ENCODE results near the gene TMED6. TPM values are rescaled to one million over a fixed set of nuclear protein-coding genes. Genes with fewer than 3 reads are reported as not detected.

TMED6 gene
- total RNA-seq, 1 experiment from 2014 or later = 2.4 TPM

DNA sequence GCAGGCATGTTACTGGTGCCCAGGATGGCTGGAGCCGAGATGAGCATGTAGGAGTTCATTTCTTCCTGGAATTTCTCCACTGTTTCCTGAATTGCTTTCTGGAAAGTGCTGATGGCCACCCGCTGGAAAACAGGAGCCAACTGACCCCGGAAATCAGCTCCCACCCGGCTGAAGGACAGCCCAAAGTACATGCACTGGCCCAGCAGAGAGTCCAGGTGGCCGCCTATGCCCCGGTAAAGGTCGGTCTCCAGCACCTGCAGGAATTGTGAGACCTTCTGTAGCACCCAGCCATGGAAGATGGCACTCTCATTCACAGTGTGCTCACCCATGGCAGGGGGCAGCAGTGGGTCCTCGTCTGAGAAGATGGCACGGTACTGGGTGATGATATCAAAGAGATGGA lies 16.9 kb downstream of the TMED6 start:
- Mint-ChIP-seq H3K9me3 (ENCODE audit: unreplicated experiment) (no peaks in the 10 kb centered on the region), H3K27ac (ENCODE audit: unreplicated experiment) (no peak overlapping the region), H3K36me3 (ENCODE audit: insufficient read depth, unreplicated experiment) (peaks cover 77% of the 10 kb centered on the region), H3K4me1 (ENCODE audit: low read depth, unreplicated experiment) (peaks cover 6% of the 10 kb centered on the region), H3K27me3 (ENCODE audit: insufficient read depth, unreplicated experiment) (no peaks in the 10 kb centered on the region), H3K4me3 (ENCODE audit: unreplicated experiment) (no peak overlapping the region)
- Histone ChIP-seq H3K36me3 (ENCODE audit: control insufficient read depth, insufficient read depth, low read length) (peaks cover 3% of the 10 kb centered on the region; the same call in 1 of the 2 replicates), H3K27me3 (replicated peaks; ENCODE audit: control insufficient read depth, insufficient read depth, low read length) (no peaks in the 10 kb centered on the region), H3K9me3 (no peaks in the 10 kb centered on the region), H3K4me3 (ENCODE audit: low read depth, low read length) (no peak overlapping the region), H3K4me1 (peaks cover 12% of the 10 kb centered on the region; the same call in 1 of the 2 replicates)
- DNase-seq = no peak
- POLR2A ChIA-PET = no interaction called here
- CTCF ChIA-PET = no interaction called here
- no TSS peak for BruUV-seq (replicated peaks)
- intact Hi-C loops (cut with micrococcal nuclease; ENCODE audit: unreplicated experiment) = loop anchor here (5.0 to 10.0 kb wide), 3 partner anchors 38 to 230 kb away; partner anchors contain the start of genes NFAT5 and TERF2
- TF ChIP-seq, protein P1, sequence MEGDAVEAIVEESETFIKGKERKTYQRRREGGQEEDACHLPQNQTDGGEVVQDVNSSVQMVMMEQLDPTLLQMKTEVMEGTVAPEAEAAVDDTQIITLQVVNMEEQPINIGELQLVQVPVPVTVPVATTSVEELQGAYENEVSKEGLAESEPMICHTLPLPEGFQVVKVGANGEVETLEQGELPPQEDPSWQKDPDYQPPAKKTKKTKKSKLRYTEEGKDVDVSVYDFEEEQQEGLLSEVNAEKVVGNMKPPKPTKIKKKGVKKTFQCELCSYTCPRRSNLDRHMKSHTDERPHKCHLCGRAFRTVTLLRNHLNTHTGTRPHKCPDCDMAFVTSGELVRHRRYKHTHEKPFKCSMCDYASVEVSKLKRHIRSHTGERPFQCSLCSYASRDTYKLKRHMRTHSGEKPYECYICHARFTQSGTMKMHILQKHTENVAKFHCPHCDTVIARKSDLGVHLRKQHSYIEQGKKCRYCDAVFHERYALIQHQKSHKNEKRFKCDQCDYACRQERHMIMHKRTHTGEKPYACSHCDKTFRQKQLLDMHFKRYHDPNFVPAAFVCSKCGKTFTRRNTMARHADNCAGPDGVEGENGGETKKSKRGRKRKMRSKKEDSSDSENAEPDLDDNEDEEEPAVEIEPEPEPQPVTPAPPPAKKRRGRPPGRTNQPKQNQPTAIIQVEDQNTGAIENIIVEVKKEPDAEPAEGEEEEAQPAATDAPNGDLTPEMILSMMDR (IDR thresholded peaks at IDR 0.05; ENCODE audit: insufficient read depth in 1 of 2, low read depth in 1 of 2, low read length in 1 of 2, severe bottlenecking in 1 of 2, unreplicated experiment in 1 of 2) = no peak

- H3K9me3 ChIP-seq = no peaks in the 10 kb centered on the region
- ChIA-PET POLR2A (no interaction called here), CTCF (no interaction called here)
- peaks cover 29% of the 10 kb centered on the region for H3K4me1 ChIP-seq
- TF ChIP-seq, protein P1 (IDR thresholded peaks at IDR 0.05; ENCODE audit: insufficient read depth in 1 of 2, low read depth in 1 of 2, low read length in 1 of 2, severe bottlenecking in 1 of 2, unreplicated experiment in 1 of 2) = no peak
- peak; percentile 97 to 98 for DNase-seq
- Mint-ChIP-seq H3K9me3 (ENCODE audit: unreplicated experiment) (no peaks in the 10 kb centered on the region), H3K27me3 (ENCODE audit: insufficient read depth, unreplicated experiment) (no peaks in the 10 kb centered on the region), H3K4me1 (ENCODE audit: low read depth, unreplicated experiment) (peaks cover 22% of the 10 kb centered on the region), H3K4me3 (ENCODE audit: unreplicated experiment) (peak within 1 kb of the TSS; percentile 87), H3K36me3 (ENCODE audit: insufficient read depth, unreplicated experiment) (peaks cover 96% of the 10 kb centered on the region), H3K27ac (ENCODE audit: unreplicated experiment) (peak within 1 kb of the TSS; percentile 80)
- intact Hi-C loops (cut with micrococcal nuclease; ENCODE audit: unreplicated experiment) = loop anchor here (1.0 to 10.0 kb wide), 3 partner anchors 9 to 234 kb away; partner anchors contain the start of genes COG8, NFAT5 and NIP7
- H3K4me3 ChIP-seq (ENCODE audit: low read depth, low read length) = peak within 1 kb of the TSS; percentile 98
- TSS peak; percentile 66 for BruUV-seq (replicated peaks)
- H3K27me3 ChIP-seq (replicated peaks; ENCODE audit: control insufficient read depth, insufficient read depth, low read length) = no peaks in the 10 kb centered on the region
- H3K36me3 ChIP-seq (ENCODE audit: control insufficient read depth, insufficient read depth, low read length) = 0 out of 2 replicates have a peak, but pooled peaks cover 4% of the 10 kb centered on the region
These were observed 21.1 kb downstream of the TMED6 start, which contains the start of gene PDF for GRCh38 chr16:69330286-69331109. Gene PDF (minus strand): TSS chr16:69330588. CDS start chr16:69330570, 18 bp downstream.

DNA sequence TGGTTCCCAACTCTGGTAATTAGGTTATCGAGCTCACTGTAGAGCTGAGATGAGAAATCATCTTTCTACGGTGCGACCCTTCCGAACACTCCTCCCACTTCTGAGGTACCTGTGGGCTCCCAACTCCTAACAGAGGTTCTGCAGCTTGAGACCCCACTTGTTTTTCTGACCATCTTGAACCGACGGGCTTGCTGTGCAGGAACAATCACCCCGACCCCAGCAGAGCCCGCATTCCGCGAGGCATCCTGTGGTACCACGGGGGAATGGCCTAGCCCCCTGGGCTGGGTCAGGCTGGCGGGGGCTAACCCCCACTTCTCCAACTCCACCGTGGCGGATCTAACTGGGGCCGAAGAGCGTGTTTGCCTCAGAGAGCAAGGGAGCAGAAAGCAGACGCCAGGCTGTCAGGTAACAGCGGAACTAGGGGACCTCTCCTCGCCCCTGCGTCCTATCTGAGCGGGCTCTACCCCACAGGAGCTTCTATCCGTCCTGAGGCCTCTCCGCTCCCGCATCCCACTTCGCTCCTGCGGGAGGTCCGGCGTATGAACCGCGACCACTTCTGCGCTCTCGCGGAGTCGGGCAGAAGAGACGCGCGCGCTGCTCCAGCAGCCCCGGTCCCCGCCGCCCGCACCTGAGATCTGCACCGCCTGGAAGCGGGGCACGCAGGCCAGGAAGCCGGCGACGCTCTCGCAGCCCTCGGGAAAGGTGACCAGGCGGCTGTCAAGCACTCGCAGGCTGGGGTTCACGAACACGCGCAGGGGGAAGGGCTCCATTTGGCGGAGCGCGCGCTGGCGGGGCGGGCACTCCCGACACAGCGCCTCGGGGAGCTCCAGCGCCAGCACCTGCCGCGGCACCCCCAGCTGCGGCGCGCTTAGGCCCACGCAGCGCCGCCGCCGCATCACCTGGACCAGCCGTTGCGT lies 22.0 kb downstream of the TMED6 start:
- no peaks in the 10 kb centered on the region for H3K9me3 Mint-ChIP-seq (ENCODE audit: unreplicated experiment)
- CTCF ChIA-PET = no interaction called here
- no TSS peak for BruUV-seq (replicated peaks)
- intact Hi-C loops (cut with micrococcal nuclease; ENCODE audit: unreplicated experiment) = loop anchor here (1.0 to 10.0 kb wide), 3 partner anchors 10 to 235 kb away; partner anchors contain the start of genes COG8, NFAT5 and NIP7
- TF ChIP-seq, protein P1 (IDR thresholded peaks at IDR 0.05; ENCODE audit: insufficient read depth in 1 of 2, low read depth in 1 of 2, low read length in 1 of 2, severe bottlenecking in 1 of 2, unreplicated experiment in 1 of 2) = no peak
- H3K27ac Mint-ChIP-seq (ENCODE audit: unreplicated experiment) = peak overlapping the region; percentile 80
- no peaks in the 10 kb centered on the region for H3K27me3 Mint-ChIP-seq (ENCODE audit: insufficient read depth, unreplicated experiment)
- Histone ChIP-seq H3K36me3 (ENCODE audit: control insufficient read depth, insufficient read depth, low read length) (peaks cover 6% of the 10 kb centered on the region), H3K4me3 (ENCODE audit: low read depth, low read length) (peak overlapping the region; percentile 98), H3K9me3 (no peaks in the 10 kb centered on the region), H3K4me1 (peaks cover 29% of the 10 kb centered on the region), H3K27me3 (replicated peaks; ENCODE audit: control insufficient read depth, insufficient read depth, low read length) (no peaks in the 10 kb centered on the region)
- H3K4me3 Mint-ChIP-seq (ENCODE audit: unreplicated experiment) = peak overlapping the region; percentile 87
- H3K4me1 Mint-ChIP-seq (ENCODE audit: low read depth, unreplicated experiment) = peaks cover 30% of the 10 kb centered on the region
- peak; percentile 55 to 69 for DNase-seq
- peaks cover 96% of the 10 kb centered on the region for H3K36me3 Mint-ChIP-seq (ENCODE audit: insufficient read depth, unreplicated experiment)
- POLR2A ChIA-PET = interaction anchor here (0.6 kb wide), 1 partner anchor 378 kb away, joined by 3 read pairs; no protein-coding TSS in a partner anchor
